ENCODE measurements around the gene MYO1E.

- TF ChIP-seq, protein P1, sequence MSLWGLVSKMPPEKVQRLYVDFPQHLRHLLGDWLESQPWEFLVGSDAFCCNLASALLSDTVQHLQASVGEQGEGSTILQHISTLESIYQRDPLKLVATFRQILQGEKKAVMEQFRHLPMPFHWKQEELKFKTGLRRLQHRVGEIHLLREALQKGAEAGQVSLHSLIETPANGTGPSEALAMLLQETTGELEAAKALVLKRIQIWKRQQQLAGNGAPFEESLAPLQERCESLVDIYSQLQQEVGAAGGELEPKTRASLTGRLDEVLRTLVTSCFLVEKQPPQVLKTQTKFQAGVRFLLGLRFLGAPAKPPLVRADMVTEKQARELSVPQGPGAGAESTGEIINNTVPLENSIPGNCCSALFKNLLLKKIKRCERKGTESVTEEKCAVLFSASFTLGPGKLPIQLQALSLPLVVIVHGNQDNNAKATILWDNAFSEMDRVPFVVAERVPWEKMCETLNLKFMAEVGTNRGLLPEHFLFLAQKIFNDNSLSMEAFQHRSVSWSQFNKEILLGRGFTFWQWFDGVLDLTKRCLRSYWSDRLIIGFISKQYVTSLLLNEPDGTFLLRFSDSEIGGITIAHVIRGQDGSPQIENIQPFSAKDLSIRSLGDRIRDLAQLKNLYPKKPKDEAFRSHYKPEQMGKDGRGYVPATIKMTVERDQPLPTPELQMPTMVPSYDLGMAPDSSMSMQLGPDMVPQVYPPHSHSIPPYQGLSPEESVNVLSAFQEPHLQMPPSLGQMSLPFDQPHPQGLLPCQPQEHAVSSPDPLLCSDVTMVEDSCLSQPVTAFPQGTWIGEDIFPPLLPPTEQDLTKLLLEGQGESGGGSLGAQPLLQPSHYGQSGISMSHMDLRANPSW (CRISPR knock-in tag; conservative IDR thresholded peaks at IDR 0.05; ENCODE audit: low read depth): no peak
- TF ChIP-seq CTCF (IDR thresholded peaks at IDR 0.05) (no peak), ZNF138 (CRISPR knock-in tag; conservative IDR thresholded peaks at IDR 0.05) (no peak)
- TF ChIP-seq, protein P2, sequence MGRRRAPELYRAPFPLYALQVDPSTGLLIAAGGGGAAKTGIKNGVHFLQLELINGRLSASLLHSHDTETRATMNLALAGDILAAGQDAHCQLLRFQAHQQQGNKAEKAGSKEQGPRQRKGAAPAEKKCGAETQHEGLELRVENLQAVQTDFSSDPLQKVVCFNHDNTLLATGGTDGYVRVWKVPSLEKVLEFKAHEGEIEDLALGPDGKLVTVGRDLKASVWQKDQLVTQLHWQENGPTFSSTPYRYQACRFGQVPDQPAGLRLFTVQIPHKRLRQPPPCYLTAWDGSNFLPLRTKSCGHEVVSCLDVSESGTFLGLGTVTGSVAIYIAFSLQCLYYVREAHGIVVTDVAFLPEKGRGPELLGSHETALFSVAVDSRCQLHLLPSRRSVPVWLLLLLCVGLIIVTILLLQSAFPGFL (CRISPR knock-in tag; IDR thresholded peaks at IDR 0.05; ENCODE audit: borderline replicate concordance): no peak
These were observed 98.3 kb downstream of the MYO1E start for GRCh38 chr15:59274126-59274970.
